ENCODE data around the gene IFT172.

- TF ChIP-seq CTCF (IDR thresholded peaks at IDR 0.05; ENCODE audit: borderline replicate concordance, extremely low read depth, low read length, poor library complexity, severe bottlenecking), result no peak
- TF ChIP-seq EZH2 (IDR thresholded peaks at IDR 0.05; ENCODE audit: borderline replicate concordance, low read depth, low read length, severe bottlenecking), result no peak
Observed at GRCh38 chr2:27422958-27423357, 66.6 kb downstream of the IFT172 start.

All from DND-41 (cell line).